T-helper 17 cell (primary cell): Measurements from ENCODE around the gene CCDC183. TPM values are rescaled to one million over a fixed set of nuclear protein-coding genes. Genes with fewer than 3 reads are reported as not detected.

Experiments
- ATAC-seq: fragments of 150-1000 bp; cut with Tn5 transposase; 2 replicates; pipeline ENCODE4 v1.10.0; 2021; ENCODE audit warnings: mild to moderate bottlenecking, moderate library complexity
- DNase-seq, 3 donors: peaks; one replicate each; pipeline versions ENCODE4 v3.0.0 to v3.0.0-alpha.2; 2020 to 2021
- H3K9me3 ChIP-seq: one replicate; pipeline ENCODE4 v1.7.0; 2013; ENCODE audit warnings: low read length, mild to moderate bottlenecking; ENCODE audit not compliant: control insufficient read depth, poor library complexity, severe bottlenecking
- H3K27ac Mint-ChIP-seq: one replicate; pipeline ENCODE4 v1.8.0; 2022; ENCODE audit warnings: mild to moderate bottlenecking, moderate library complexity, mixed read lengths
- H3K27me3 Mint-ChIP-seq: one replicate; pipeline ENCODE4 v1.8.0; 2022; ENCODE audit warnings: mixed read lengths
- H3K36me3 Mint-ChIP-seq: one replicate; pipeline ENCODE4 v1.8.0; 2022; ENCODE audit warnings: low read depth, mixed read lengths
- H3K4me1 Mint-ChIP-seq: one replicate; pipeline ENCODE4 v1.8.0; 2022; ENCODE audit warnings: mild to moderate bottlenecking, mixed read lengths
- H3K4me3 Mint-ChIP-seq: one replicate; pipeline ENCODE4 v1.8.0; 2022; ENCODE audit warnings: mild to moderate bottlenecking, moderate library complexity, mixed read lengths
- total RNA-seq, 4 donors: library from RNA in 2 of 4; stranded (reverse) in 2 of 4; gene quantifications; one replicate each; pipeline ENCODE4 v1.2.3 and lab custom pipeline; 2022 to 2026

Gene CCDC183
- total RNA-seq, 2 donors from 2014 or later: 1.8 to 2.2 TPM

- Mint-ChIP-seq H3K27ac (no peak overlapping the region), H3K4me1 (peaks cover 7% of the 10 kb centered on the region), H3K36me3 (peaks cover 1% of the 10 kb centered on the region), H3K4me3 (no peak overlapping the region), H3K27me3 (no peaks in the 10 kb centered on the region)
- ATAC-seq (no peak), DNase-seq (no peak)
- no peaks in the 10 kb centered on the region for H3K9me3 ChIP-seq
These were observed 25.8 kb downstream of the CCDC183 start for GRCh38 chr9:136821826-136822544.

GRCh38 chr9:136823136-136824046, 27.3 kb downstream of the CCDC183 start:
- DNase-seq: no peak
- H3K27ac Mint-ChIP-seq: no peak overlapping the region

GRCh38 chr9:136824496-136825225, 28.5 kb downstream of the CCDC183 start:
- no peaks in the 10 kb centered on the region for H3K27me3 Mint-ChIP-seq

More at GRCh38 chr9:136823136-136824046, 27.3 kb downstream of the CCDC183 start:
- no peaks in the 10 kb centered on the region for H3K9me3 ChIP-seq
- ATAC-seq: no peak
- Mint-ChIP-seq H3K4me3 (no peak overlapping the region), H3K27me3 (no peaks in the 10 kb centered on the region), H3K36me3 (no peaks in the 10 kb centered on the region), H3K4me1 (peaks cover 6% of the 10 kb centered on the region)

DNA sequence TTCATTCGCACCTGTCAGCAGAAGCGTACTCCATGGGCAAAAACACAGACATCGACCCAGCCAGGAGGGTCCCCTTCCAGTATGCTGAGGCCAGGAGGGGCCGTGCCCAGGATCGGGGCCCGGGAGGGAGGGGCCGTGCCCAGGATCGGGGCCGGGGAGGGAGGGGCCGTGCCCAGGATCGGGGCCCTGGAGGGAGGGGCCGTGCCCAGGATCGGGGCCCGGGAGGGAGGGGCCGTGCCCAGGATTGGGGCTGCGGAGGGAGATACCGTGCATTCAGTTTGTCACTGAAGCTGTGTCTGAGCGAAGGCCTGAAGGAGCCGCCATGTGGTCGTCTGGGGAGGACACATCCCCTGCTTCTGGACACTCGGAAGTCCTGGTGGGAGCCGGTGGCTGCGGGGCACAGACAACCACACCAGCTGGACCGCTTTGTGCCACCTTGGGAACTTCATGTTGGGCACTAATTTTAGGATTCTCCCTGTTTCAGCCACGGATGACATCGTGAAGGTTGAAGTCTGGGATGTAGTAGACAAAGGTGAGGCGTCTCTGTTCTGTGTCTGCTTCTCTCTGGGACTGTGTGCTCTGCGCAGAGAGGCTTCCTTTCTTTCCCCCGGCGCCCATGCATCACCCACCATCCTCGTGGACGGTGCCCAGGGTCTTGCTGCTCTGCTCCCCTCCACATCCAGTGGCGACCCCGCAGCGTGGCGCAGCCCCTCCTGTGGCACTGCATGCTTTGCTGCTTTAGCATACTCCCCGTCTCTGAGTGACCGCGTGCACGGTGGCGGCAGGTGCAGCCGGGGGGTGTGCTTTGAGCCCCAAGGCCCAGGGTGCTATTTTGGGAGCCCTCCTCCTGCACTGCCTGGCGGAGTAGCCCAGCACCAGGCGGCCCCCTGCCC, 29.4 kb downstream of the CCDC183 start:
- H3K27me3 Mint-ChIP-seq: no peaks in the 10 kb centered on the region
- no peak overlapping the region for H3K27ac Mint-ChIP-seq
- no peak for ATAC-seq
- peaks cover 4% of the 10 kb centered on the region for H3K4me1 Mint-ChIP-seq
- no peak for DNase-seq
- H3K36me3 Mint-ChIP-seq: no peaks in the 10 kb centered on the region
- H3K4me3 Mint-ChIP-seq: no peak overlapping the region
- no peaks in the 10 kb centered on the region for H3K9me3 ChIP-seq

More at GRCh38 chr9:136824496-136825225, 28.5 kb downstream of the CCDC183 start:
- H3K36me3 Mint-ChIP-seq: no peaks in the 10 kb centered on the region
- DNase-seq (no peak), ATAC-seq (no peak)
- H3K9me3 ChIP-seq: no peaks in the 10 kb centered on the region
- no peak overlapping the region for H3K4me3 Mint-ChIP-seq
- H3K4me1 Mint-ChIP-seq: peaks cover 4% of the 10 kb centered on the region
- H3K27ac Mint-ChIP-seq: no peak overlapping the region

DNA sequence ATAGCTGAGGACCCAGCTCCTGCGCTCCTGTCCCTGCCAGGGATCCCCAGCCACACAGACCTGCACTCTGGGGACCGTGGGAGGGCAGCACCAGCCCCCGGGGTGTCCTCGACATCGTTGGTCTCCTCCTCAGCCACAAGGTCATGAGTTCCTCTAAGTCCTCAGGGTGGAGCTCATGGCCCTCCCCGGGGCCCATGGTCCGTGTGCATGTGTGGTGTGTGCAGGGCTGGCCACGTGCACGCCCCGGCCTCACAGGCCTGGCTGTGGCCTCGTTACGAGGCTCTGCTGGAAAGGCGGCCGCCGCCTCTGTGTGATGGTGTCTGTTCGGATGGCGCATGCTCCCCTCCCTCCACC, 30.0 kb downstream of the CCDC183 start:
- no peaks in the 10 kb centered on the region for H3K36me3 Mint-ChIP-seq
- H3K9me3 ChIP-seq: no peaks in the 10 kb centered on the region
- DNase-seq: no peak
- peaks cover under 1% of the 10 kb centered on the region for H3K4me1 Mint-ChIP-seq
- no peaks in the 10 kb centered on the region for H3K27me3 Mint-ChIP-seq
- ATAC-seq: no peak
- H3K27ac Mint-ChIP-seq: no peak overlapping the region
- no peak overlapping the region for H3K4me3 Mint-ChIP-seq

DNA sequence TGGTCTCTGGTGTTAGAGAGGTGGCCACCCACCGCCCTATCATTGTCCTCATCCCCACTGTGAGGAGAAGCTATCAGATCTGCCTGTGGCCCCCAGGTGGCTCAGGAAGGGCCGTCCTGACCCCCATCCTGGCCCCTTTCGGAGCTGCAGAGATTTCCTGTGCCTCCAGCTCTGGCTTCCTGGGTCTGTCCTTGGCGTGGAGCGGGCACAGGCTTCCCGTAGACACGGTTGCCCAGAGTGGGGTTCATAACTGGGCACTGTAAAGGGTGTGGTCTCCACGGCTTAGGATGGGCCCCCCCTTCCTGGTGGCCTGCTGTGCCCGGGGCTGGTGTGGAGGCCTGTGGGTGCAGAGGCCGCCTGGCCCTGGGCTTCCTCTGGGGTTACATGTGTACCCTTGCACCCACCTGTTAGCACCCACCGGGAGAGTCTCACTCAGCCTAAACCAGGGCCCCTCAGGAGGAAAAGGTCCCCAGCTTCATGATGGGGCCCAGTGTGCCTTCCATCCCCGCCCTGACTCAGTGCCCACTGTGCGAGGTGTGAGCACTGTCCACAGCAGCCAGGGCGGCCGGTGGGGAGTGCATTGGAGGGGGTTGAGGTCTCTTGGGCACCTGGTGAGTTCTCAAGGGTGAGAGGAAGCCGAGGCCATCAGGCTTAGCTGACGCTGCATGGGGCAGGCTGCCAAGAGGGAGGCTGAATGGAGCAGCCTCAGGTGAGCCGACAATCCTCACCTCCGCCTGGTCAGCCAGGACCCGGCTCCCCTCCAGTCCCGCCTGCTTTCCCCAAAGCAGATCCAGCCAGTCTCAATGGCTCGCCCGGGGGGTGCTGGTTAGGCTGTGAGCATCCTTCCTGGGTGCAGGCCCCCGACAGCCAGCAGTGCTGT, 30.8 kb downstream of the CCDC183 start:
- Mint-ChIP-seq H3K27ac (no peak overlapping the region), H3K36me3 (no peaks in the 10 kb centered on the region), H3K4me1 (no peaks in the 10 kb centered on the region), H3K4me3 (no peak overlapping the region), H3K27me3 (no peaks in the 10 kb centered on the region)
- H3K9me3 ChIP-seq: no peaks in the 10 kb centered on the region
- DNase-seq: no peak
- no peak for ATAC-seq

- H3K4me1 Mint-ChIP-seq: no peaks in the 10 kb centered on the region
- H3K36me3 Mint-ChIP-seq: no peaks in the 10 kb centered on the region
- no peaks in the 10 kb centered on the region for H3K27me3 Mint-ChIP-seq
- H3K4me3 Mint-ChIP-seq: no peak overlapping the region
- DNase-seq: no peak
- no peaks in the 10 kb centered on the region for H3K9me3 ChIP-seq
- no peak overlapping the region for H3K27ac Mint-ChIP-seq
- no peak for ATAC-seq
These were observed 31.8 kb downstream of the CCDC183 start for GRCh38 chr9:136827794-136828473.

- H3K27me3 Mint-ChIP-seq: no peaks in the 10 kb centered on the region
- H3K9me3 ChIP-seq: no peaks in the 10 kb centered on the region
- H3K4me3 Mint-ChIP-seq: no peak overlapping the region
- no peak for DNase-seq
- H3K36me3 Mint-ChIP-seq: no peaks in the 10 kb centered on the region
- no peak overlapping the region for H3K27ac Mint-ChIP-seq
- no peaks in the 10 kb centered on the region for H3K4me1 Mint-ChIP-seq
- no peak for ATAC-seq
These were observed 32.5 kb downstream of the CCDC183 start for GRCh38 chr9:136828474-136829140.

GRCh38 chr9:136829412-136829811, 33.3 kb downstream of the CCDC183 start:
- H3K36me3 Mint-ChIP-seq: no peaks in the 10 kb centered on the region
- H3K9me3 ChIP-seq: no peaks in the 10 kb centered on the region
- DNase-seq (no peak), ATAC-seq (no peak)
- H3K4me1 Mint-ChIP-seq: no peaks in the 10 kb centered on the region
- H3K4me3 Mint-ChIP-seq: no peak overlapping the region
- H3K27ac Mint-ChIP-seq: no peak overlapping the region
- no peaks in the 10 kb centered on the region for H3K27me3 Mint-ChIP-seq

- H3K27me3 Mint-ChIP-seq: no peaks in the 10 kb centered on the region
- ATAC-seq (no peak), DNase-seq (no peak)
- H3K4me1 Mint-ChIP-seq: no peaks in the 10 kb centered on the region
- H3K4me3 Mint-ChIP-seq: no peak overlapping the region
- H3K36me3 Mint-ChIP-seq: no peaks in the 10 kb centered on the region
- H3K9me3 ChIP-seq: no peaks in the 10 kb centered on the region
- no peak overlapping the region for H3K27ac Mint-ChIP-seq
These were observed 34.1 kb downstream of the CCDC183 start for GRCh38 chr9:136829981-136830885.
